Chondrocyte (in vitro differentiated cells): ENCODE results near the gene NARS2. TPM values are rescaled to one million over a fixed set of nuclear protein-coding genes. Genes with fewer than 3 reads are reported as not detected.
"Not testable (repeated sequence)": the region's sequence is repeated elsewhere in the genome, so short reads cannot be mapped to it uniquely, and the experiment has no call there.

Experiments
- DNase-seq: peaks from one replicate; pipeline ENCODE4 v3.0.0; 2021; ENCODE audit warnings: mixed read lengths, low spot score
- H3K27ac Mint-ChIP-seq: one replicate; pipeline ENCODE4 v1.8.0; 2021; ENCODE audit warnings: mild to moderate bottlenecking, moderate library complexity, mixed read lengths; ENCODE audit not compliant: unreplicated experiment
- H3K27me3 Mint-ChIP-seq: 2 replicates; pipeline ENCODE4 v1.8.0; 2021; ENCODE audit warnings: low read depth, mixed read lengths
- H3K36me3 Mint-ChIP-seq: 2 replicates; pipeline ENCODE4 v1.8.0; 2021; ENCODE audit warnings: low read depth, mixed read lengths
- H3K4me1 Mint-ChIP-seq: 2 replicates; pipeline ENCODE4 v1.8.0; 2021; ENCODE audit warnings: low read depth, mild to moderate bottlenecking, mixed read lengths
- H3K4me3 Mint-ChIP-seq: one replicate; pipeline ENCODE4 v1.8.0; 2021; ENCODE audit warnings: mild to moderate bottlenecking, moderate library complexity, mixed read lengths; ENCODE audit not compliant: unreplicated experiment
- H3K9me3 Mint-ChIP-seq: 2 replicates; pipeline ENCODE4 v1.8.0; 2021; ENCODE audit warnings: low read depth, mixed read lengths
- total RNA-seq: library from RNA; stranded (reverse); gene quantifications from 3 replicates; pipeline ENCODE4 v1.2.1, GENCODE V29; 2021
- TF ChIP-seq, protein P1 (sequence below): fragments of 200-600 bp; sonication (generic); IDR thresholded peaks from 2 replicates; pipeline ENCODE4 v1.5.0; 2021; ENCODE audit warnings: antibody characterized with exemption, mild to moderate bottlenecking, moderate library complexity

NARS2 gene
- total RNA-seq, 1 donor from 2014 or later: 12.4 TPM

DNA sequence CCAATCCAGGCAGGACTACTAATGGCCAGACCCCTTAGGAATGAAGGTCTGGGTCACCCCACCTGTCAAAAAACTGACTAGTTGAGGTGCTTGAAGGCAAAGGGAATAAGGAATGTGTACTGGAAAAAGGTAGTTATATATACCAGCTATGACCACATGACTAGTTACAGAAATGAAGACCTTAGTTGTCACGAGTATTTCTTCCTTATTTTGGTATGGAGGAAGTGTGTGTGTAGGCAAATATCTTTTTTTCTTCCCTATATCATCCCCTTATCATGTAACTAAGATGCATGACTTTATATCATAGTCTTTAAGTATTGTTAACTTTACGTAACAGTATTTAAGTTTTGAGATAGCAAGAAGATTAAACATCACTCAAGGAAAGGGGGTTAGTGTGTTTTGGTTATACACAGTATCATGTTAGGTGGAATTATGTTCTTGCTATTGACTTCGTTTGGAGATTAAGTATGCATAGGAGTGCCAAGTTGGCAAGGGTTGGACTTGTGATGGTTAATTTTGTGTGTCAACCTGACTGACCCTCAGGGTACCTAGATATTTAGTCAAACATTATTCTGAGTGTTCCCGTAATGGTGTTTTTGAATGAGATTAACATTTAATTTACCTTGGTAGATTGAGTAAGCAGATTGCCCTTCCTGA is 38.2 kb upstream of the NARS2 start:
- Mint-ChIP-seq H3K36me3 (peaks cover 1% of the 10 kb centered on the region), H3K4me3 (no peak overlapping the region), H3K27me3 (no peaks in the 10 kb centered on the region), H3K27ac (no peak overlapping the region), H3K9me3 (peaks cover 3% of the 10 kb centered on the region), H3K4me1 (no peaks in the 10 kb centered on the region)
- TF ChIP-seq, protein P1, sequence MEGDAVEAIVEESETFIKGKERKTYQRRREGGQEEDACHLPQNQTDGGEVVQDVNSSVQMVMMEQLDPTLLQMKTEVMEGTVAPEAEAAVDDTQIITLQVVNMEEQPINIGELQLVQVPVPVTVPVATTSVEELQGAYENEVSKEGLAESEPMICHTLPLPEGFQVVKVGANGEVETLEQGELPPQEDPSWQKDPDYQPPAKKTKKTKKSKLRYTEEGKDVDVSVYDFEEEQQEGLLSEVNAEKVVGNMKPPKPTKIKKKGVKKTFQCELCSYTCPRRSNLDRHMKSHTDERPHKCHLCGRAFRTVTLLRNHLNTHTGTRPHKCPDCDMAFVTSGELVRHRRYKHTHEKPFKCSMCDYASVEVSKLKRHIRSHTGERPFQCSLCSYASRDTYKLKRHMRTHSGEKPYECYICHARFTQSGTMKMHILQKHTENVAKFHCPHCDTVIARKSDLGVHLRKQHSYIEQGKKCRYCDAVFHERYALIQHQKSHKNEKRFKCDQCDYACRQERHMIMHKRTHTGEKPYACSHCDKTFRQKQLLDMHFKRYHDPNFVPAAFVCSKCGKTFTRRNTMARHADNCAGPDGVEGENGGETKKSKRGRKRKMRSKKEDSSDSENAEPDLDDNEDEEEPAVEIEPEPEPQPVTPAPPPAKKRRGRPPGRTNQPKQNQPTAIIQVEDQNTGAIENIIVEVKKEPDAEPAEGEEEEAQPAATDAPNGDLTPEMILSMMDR: no peak
- no peak for DNase-seq

- DNase-seq, H3K9me3 Mint-ChIP-seq, H3K4me3 Mint-ChIP-seq, H3K27ac Mint-ChIP-seq, H3K4me1 Mint-ChIP-seq, H3K36me3 Mint-ChIP-seq, H3K27me3 Mint-ChIP-seq: not testable (repeated sequence)
These were observed 34.7 kb upstream of the NARS2 start for GRCh38 chr11:78609321-78609720.

DNA sequence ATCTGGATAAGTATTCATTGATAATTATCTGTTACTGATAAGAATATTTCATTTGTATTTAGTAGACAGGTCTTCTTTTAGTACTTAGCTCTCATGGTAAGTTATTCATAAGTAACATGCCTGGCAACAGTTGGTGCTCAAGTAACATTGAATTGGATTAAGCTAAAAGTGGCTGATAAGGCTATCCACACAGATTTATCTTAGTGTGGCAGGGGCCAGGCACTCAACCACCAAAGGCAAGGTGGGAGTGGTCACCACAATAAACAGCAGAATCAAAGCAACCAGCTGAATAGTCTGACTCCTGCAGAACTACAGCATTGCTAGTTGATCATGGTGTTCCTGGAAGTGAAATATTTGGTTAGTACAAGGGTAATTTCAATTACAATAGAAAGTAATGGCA is 33.0 kb upstream of the NARS2 start:
- TF ChIP-seq, protein P1: no peak
- H3K36me3 Mint-ChIP-seq: no peaks in the 10 kb centered on the region
- no peaks in the 10 kb centered on the region for H3K4me1 Mint-ChIP-seq
- H3K27ac Mint-ChIP-seq: no peak overlapping the region
- DNase-seq: no peak
- peaks cover 2% of the 10 kb centered on the region for H3K27me3 Mint-ChIP-seq
- H3K4me3 Mint-ChIP-seq: no peak overlapping the region
- no peaks in the 10 kb centered on the region for H3K9me3 Mint-ChIP-seq

DNA sequence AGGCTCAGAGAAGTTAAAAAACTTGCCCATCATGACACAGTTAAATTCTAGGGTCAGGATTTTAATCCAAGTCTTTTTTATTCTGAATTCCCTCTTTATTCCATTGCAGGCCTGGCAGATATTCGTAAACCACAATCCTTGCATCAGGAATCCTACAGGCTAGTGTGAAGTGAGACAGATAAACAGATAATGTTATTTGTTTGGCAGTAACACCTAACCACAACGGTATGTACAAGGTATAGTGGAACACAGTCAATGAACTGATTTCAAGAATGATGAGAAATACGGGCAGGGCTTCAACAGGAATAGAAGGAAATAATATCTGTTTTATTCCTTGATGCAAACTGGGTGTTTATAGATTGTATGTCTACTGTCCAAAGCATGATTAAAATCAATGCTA is 32.0 kb upstream of the NARS2 start:
- no peak overlapping the region for H3K27ac Mint-ChIP-seq
- no peaks in the 10 kb centered on the region for H3K9me3 Mint-ChIP-seq
- DNase-seq: no peak
- H3K27me3 Mint-ChIP-seq: peaks cover 12% of the 10 kb centered on the region
- no peaks in the 10 kb centered on the region for H3K36me3 Mint-ChIP-seq
- H3K4me1 Mint-ChIP-seq: no peaks in the 10 kb centered on the region
- TF ChIP-seq, protein P1: no peak
- no peak overlapping the region for H3K4me3 Mint-ChIP-seq

DNA sequence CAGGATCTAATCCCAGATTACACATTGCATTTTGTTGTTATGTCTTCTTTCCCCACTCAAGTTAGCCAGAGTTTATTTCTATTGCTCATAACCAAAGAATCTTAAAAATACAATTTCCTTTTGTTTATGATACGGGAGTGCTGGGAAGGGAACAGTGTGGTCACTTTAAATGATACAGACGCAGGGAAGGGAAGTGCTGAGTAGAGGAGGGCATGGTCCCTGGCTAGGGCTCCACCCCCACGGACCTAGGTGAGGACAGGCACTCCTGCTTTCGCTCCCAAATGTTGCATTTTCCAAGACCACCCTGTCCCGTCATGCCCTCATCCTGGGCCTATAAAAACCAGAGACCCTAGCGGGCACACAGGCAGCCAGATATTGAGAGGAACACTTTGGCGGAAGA is 30.6 kb upstream of the NARS2 start:
- Mint-ChIP-seq H3K4me3 (no peak overlapping the region), H3K9me3 (no peaks in the 10 kb centered on the region), H3K27me3 (peaks cover 26% of the 10 kb centered on the region), H3K36me3 (no peaks in the 10 kb centered on the region), H3K4me1 (no peaks in the 10 kb centered on the region), H3K27ac (no peak overlapping the region)
- TF ChIP-seq, protein P1: no peak
- DNase-seq: no peak

DNA sequence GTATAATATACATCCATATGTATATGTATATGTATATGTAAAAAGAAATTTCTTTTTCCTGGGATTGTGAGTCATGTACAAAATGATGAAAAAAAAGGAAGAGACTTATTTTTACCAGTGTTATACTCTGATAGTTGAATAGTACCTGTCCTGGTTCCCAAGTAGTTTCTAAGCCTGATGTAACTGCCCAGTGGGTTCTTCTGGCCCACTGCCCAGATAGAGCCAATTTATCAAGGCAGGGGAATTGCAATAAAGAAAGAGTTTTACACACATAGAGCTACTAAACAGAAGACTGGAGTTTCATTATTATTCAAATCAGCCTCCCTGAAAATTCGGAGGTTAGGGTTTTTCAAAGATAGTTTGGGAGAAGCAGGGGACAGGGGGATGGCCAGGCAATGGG is 29.1 kb upstream of the NARS2 start:
- TF ChIP-seq, protein P1: no peak
- no peaks in the 10 kb centered on the region for H3K9me3 Mint-ChIP-seq
- no peak for DNase-seq
- H3K4me1 Mint-ChIP-seq: no peaks in the 10 kb centered on the region
- H3K27me3 Mint-ChIP-seq: peaks cover 30% of the 10 kb centered on the region
- H3K4me3 Mint-ChIP-seq: no peak overlapping the region
- H3K36me3 Mint-ChIP-seq: no peaks in the 10 kb centered on the region
- H3K27ac Mint-ChIP-seq: no peak overlapping the region

- H3K27me3 Mint-ChIP-seq: peaks cover 30% of the 10 kb centered on the region
- not testable (repeated sequence) for H3K4me3 Mint-ChIP-seq, H3K27ac Mint-ChIP-seq, H3K36me3 Mint-ChIP-seq, H3K4me1 Mint-ChIP-seq, DNase-seq, H3K9me3 Mint-ChIP-seq
These were observed 28.1 kb upstream of the NARS2 start for GRCh38 chr11:78602771-78603170.

DNA sequence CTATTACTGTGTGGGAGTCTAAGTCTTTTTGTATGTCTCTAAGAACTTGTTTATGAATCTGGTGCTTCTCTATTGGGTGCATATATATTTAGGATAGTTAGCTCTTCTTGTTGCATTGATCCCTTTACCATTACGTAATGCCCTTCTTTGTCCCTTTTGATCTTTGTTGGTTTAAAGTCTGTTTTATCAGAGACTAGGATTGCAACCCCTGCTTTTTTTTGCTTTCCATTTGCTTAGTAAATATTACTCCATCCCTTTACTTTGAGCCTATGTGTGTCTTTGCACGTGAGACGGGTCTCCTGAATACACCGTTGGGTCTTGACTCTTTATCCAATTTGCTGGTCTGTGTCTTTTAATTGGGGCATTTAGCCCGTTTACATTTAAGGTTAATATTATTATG is 26.4 kb upstream of the NARS2 start:
- DNase-seq, H3K36me3 Mint-ChIP-seq, H3K9me3 Mint-ChIP-seq, H3K4me3 Mint-ChIP-seq, H3K4me1 Mint-ChIP-seq, H3K27ac Mint-ChIP-seq: not testable (repeated sequence)
- H3K27me3 Mint-ChIP-seq: peaks cover 30% of the 10 kb centered on the region
